SK-N-SH (cell line): ENCODE results near the gene CDHR3.

Experiments used
- EP300 ChIP-seq, 2 experiments: IDR thresholded peaks; 2 replicates each; pipeline versions ENCODE4 v1.4.0 to v1.6.1; 2012; ENCODE audit warnings: borderline replicate concordance in 1 of 2, low read depth in 1 of 2, low read length in 1 of 2
- TF ChIP-seq, protein P1 (sequence below): fragments of 200-600 bp; sonication (generic); IDR thresholded peaks from 2 replicates; pipeline ENCODE4 v1.6.1; 2017; ENCODE audit warnings: antibody characterized with exemption, mild to moderate bottlenecking, moderate library complexity
- TF ChIP-seq, protein P2 (sequence below): fragments of 150-350 bp; IDR thresholded peaks from 2 replicates; pipeline ENCODE4 v1.6.1; 2016; ENCODE audit warnings: mild to moderate bottlenecking, low read depth, low read length

DNA sequence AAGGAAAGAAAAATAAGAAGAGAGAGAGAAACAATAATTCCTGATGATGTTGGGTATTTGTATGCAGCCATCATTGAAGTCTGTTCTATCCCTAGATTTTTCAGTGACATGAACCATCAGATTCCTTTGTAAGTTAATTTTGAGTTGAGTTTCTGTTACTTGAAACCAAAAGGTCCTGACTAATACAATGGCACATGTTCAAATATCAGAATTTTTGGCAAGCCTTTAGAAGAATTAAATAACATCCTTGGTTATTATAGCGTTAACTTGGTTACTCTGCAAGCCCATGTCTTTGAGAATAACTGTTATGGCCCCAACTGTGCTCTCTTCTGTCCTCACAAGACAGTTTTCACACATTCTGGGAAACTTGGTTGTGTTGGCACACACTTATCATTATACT lies 82.5 kb downstream of the CDHR3 start:
- TF ChIP-seq EP300 (IDR thresholded peaks at IDR 0.05; ENCODE audit: borderline replicate concordance in 1 of 2, low read depth in 1 of 2, low read length in 1 of 2) = no peak
- TF ChIP-seq, protein P1, sequence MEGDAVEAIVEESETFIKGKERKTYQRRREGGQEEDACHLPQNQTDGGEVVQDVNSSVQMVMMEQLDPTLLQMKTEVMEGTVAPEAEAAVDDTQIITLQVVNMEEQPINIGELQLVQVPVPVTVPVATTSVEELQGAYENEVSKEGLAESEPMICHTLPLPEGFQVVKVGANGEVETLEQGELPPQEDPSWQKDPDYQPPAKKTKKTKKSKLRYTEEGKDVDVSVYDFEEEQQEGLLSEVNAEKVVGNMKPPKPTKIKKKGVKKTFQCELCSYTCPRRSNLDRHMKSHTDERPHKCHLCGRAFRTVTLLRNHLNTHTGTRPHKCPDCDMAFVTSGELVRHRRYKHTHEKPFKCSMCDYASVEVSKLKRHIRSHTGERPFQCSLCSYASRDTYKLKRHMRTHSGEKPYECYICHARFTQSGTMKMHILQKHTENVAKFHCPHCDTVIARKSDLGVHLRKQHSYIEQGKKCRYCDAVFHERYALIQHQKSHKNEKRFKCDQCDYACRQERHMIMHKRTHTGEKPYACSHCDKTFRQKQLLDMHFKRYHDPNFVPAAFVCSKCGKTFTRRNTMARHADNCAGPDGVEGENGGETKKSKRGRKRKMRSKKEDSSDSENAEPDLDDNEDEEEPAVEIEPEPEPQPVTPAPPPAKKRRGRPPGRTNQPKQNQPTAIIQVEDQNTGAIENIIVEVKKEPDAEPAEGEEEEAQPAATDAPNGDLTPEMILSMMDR = no peak
- TF ChIP-seq, protein P2, sequence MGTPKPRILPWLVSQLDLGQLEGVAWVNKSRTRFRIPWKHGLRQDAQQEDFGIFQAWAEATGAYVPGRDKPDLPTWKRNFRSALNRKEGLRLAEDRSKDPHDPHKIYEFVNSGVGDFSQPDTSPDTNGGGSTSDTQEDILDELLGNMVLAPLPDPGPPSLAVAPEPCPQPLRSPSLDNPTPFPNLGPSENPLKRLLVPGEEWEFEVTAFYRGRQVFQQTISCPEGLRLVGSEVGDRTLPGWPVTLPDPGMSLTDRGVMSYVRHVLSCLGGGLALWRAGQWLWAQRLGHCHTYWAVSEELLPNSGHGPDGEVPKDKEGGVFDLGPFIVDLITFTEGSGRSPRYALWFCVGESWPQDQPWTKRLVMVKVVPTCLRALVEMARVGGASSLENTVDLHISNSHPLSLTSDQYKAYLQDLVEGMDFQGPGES = no peak
